GM18498 (cell line): ENCODE measurements around the gene RNF32.
"Not testable (repeated sequence)": the region's sequence is repeated elsewhere in the genome, so short reads cannot be mapped to it uniquely, and the experiment has no call there.

Experiments
- ATAC-seq: cut with Tn5 transposase; IDR thresholded peaks from one replicate; pipeline ENCODE4 v1.9.1; 2021; ENCODE audit warnings: mild to moderate bottlenecking, moderate library complexity; ENCODE audit not compliant: unreplicated experiment

RNF32 gene

DNA sequence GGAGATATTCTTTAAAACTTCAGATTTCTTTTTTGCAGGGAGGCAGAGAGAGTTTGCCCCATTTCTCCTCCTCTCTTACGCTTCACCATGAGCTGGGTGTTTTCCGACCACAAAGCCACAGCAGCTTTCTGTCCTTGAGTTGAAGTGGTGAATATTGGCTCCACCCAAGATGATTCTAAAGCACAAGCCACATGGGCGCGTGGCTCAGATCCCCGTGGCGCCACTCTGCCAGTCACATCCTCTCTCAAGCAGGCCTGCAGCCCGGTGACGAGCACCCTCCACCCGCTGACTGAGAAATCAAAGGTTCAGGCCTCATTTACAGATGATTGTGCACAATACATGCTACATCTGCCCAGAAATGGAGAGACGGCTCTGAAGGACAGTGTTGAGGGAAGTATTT, 27.6 kb upstream of the RNF32 start:
- peak; percentile 65 for ATAC-seq

DNA sequence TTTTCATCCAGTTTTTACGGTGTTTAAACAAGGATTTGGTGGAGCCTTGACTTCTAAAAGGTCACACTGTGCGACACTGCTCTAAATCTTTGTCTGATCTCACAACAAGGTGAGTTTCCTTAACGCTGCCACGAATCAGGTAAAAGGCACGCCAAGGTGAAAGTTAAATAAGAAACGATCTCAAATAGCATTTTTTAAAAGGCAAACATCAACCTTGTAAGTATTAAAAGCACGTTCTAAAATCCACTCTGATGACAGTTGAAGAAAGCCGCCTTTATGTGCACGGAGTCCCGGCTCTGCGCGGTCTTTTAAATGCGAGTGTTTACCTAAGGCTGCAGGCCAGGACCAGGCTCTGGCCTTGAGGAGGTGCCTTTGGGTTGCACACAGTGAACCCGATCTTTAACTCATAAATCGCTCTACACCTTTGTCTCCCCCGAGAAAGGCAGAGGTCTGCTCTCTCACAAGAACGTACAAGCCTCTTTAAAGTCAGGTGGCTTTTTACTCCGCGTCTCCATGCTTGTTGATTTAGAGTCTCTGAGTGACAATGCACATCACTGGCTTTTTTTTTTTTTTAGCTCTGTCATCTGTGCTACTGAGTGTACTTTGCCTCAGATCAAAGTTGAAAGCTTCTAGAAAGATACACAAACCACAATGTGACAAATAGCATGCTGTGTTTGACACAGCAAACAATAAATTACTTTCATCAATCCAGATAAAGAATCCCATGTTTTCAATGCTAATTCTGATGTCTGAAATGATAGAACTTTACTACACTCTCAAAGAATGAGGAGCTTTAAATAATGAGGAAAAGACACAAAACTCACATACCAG, 25.9 kb upstream of the RNF32 start:
- no peak for ATAC-seq

DNA sequence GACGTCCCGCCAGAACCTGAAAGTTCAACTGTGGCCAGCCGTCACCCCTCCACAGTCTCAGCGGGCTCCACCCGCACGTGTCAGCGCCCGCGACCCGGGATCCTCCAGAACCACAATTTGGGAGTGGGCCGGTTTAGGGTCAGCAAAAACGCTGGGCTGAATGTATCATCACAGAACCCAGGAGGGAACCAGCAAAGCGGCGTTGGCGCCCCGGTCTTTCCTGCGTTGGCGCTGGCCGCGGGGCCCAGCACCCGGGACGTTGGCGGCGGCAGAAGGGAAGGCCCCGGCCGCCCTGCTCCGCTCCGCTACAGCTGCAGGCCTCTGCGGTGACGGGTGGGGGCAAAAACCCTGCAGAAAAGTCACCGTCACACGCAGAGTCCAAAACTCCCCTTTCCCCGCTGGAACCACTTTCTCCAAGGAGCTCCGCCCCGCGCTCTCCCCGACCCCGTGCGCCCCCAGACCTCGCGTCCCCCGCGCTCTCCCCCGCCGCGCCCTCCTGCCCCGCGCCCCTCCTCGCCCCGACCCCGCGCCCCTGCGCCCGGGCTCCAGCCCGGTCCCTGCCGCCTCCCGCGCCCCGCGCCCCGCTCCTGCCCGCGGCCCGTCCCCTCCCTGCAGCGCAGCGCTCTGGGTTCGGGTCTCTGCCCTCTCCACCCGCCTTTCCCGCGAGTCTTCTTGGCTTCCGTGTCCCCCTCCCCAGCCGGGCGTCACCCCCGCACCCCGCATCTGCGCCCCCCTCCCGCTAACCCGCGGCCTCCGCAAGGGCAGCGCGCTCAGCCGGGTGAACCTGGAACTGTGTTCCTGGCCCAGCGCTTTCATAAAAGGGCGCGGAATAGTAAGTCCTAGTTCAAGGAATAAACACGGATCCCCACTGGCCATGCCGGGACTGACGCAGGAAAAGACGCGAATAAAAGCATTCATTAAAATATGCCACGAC, 24.0 kb upstream of the RNF32 start:
- ATAC-seq, result no peak

DNA sequence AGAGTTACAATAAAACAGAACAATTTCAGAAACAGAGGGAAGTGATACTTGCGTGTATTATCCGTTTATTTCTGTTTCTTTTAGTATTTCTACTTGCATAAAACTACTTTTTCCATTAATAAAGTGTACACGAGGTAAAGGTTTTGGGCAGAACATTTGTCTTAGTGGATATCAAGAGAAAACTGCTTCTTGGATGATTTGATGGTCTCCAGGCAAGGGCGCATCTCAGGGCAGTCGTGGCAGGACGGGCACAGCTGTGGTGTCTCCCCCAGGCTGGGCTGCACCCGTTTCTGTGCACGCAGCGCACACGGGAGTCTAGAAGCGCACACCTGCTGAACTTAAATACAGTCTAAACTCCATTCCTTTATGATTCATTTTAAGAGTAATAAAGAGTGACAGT, 23.4 kb upstream of the RNF32 start:
- ATAC-seq, result no peak

DNA sequence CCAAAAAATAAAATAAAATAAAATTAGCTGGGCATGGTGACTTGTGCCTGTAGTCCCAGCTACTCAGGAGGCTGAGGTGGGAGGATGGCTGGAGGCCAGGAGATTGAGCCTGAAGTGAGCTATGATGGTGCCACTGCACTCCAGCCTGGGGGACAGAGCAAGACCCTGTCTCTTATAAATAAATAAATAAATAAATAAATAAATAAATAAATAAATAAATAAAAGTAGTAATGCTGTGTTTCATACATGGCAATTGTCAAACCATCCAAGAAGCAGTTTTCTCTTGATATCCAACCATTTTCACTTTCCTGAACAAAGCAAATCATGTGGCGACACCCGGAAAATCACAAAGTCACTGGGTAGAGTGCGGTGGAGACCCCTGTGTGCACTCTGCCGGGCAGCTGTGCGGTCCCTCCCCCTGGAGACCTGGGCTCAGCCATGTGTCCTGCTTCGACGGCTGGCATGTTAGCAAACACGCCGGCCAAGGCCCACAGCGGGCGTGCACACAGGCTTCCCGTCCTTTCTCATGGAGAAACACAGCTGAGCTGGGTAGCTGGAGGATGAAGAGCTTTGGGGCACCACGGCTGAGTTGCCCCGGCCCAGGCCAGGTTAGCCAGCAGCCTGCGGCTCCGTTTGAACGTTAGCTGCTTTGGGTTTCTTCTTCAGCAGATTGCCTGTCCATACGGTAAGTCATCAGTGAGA, 22.3 kb upstream of the RNF32 start:
- ATAC-seq, result no peak

DNA sequence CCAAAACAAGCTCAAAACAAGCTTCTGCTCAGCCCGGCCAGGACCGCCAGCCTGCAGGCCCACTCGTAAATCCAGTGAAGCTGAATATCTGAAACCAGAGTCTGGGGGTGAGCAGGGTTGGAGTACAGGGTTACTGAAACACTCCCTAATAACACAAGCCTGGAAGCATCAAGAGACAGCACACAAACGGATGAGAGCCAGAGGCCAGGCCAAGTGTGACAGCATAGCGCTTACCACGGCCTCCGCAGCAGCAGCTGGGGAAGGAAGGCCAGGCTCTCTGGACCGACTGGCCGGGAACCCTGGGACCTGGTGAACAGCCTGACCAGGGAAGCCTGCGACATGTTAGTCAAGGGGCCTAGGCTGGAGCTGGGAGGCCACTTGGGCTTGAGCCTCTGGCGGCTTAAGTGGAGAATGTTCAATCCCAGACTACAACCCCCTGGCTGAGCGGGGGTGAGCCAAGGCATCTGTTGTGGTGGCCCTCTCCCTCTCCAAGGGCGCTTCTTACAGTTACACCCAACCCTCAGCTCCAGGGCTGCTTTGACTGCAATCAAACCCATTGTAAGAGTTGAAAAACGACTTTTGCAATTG, 21.7 kb upstream of the RNF32 start:
- ATAC-seq, result no peak

DNA sequence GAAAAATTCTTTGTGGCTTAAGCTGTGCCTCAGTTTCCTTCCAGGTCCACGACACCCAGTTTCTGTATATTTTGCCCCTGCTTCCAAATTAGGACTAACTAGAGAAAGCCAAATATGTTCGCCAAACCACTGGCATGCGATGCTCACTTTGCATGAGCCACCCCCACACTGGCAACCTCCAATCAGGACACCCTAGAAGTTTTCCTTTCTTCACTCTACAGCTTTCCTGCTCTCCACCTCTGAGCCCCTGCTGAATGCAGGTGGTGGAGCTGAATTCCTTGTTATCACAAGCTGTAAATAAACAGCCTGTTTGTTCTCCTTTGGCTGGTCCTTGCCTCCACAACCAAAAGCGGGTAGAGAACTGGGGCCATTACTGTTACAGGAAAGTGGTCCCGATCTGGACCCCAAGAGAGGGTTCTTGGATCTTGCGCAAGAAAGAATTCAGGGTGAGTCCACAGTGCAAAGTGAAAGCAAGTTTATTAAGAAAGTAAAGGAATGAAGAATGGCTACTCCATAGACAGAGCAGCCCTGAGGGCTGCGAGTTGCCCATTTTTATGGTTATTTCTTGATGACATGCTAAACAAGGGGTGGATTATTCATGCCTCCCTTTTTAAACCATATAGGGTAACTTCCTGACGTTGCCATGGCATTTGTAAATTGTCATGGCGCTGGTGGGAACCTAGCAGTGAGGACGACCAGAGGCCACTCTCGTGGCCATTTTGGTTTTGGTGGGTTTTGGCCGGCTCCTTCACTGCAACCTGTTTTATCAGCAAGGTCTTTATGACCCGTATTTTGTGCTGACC, 20.9 kb upstream of the RNF32 start:
- ATAC-seq, result not testable (repeated sequence)

DNA sequence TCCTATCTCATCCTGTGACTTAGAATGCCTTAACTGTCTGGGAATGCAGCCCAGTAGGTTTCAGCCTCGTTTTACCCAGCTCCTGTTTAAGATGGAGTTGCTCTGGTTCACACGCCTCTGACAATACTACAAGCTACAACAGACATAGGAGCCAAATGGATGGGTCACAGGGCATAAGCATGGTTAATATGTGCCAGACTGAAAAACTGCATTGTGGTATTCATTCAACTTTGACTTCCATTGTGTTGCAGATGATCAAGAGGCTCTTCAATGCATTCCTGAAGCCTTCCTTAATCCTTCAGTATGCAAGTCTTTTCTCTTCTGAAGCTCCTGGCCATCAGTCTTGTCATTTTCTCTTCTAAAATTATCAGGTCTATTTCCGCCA, 20.3 kb upstream of the RNF32 start:
- ATAC-seq, result no peak

DNA sequence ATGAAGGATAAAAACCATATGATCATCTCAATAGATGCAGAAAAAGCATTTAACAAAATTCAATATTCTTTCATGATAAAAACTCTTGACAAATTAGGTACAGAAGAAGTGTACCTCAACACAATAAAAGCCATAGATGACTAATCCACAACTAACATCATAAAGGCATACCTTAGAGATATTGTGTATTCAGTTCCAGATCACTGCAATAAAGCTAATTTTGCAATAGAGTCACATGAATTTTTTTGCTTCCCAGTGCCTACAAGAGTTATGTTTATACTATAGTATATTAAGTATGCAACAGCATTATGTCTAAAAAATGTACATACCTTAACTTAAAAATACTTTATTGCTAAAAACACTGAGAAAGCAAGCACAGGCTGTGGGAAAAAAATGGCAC, 18.9 kb upstream of the RNF32 start:
- ATAC-seq, result no peak

DNA sequence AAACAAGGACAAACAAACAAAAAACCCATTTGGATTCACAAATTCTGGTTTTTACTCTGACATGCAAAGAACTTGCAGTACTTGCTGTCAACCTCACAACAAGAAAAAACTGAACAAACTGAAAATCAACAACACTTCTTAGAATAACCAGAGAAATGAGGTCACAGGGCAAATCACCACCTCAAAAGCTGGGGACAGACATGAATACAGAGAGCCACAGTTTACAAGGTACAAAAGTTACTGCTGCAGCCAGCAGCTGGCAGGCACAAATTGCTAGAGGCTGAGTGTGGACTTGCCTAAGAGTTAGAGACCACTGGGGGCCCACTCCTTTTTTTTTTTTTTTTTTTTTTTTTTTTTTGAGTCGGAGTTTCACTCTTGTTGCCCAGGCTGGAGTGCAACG, 15.0 kb upstream of the RNF32 start:
- ATAC-seq, result no peak

DNA sequence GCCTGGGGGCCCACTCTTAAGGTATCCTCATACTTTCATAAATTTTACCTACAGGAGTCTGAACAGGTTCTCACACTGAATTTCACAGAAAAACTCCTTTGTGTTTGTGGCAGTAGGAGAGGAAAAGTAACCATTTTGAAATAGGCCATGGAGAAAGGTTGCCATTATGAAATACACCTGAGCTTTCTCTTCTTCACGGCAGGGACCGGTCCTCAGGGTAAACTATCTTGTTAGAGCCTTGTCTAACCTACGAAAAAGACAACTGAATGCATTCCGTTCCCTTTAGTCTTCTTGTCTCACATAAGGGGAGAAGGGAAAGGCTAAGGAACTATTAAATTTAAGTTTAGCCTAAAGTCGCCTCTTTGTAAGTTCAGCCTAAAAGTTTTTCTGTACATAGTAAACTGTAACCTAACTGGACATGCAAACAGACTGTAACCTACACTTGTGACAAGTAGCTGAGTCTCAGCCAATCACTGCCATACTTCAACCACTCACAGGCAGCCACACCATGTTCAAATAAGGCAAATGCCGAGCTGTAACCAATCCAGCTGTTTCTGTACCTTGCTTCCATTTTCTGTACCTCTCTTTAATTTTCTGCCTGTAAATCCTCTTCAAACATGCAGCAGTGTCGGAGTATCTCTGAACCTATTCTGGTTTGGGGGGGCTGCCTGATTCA, 14.2 kb upstream of the RNF32 start:
- no peak for ATAC-seq

DNA sequence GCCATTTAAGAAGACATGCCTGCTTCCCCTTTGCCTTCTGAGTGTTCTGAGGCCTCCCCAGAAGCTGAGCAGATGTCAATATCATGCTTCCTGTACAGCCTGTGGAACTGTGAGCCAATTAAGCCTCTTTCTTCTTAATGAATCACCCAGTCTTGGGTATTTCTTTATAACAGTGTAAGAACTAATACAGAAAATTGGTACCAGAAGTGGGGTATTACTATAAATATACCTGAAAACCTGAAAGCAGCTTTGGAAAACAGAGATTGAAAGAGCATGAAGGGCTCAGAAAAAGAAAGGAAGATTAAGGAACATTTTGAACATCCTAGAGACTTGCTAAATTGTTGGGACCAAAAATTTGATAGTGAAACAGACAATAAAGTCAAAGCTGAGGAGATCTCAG, 12.0 kb upstream of the RNF32 start:
- ATAC-seq, result no peak

DNA sequence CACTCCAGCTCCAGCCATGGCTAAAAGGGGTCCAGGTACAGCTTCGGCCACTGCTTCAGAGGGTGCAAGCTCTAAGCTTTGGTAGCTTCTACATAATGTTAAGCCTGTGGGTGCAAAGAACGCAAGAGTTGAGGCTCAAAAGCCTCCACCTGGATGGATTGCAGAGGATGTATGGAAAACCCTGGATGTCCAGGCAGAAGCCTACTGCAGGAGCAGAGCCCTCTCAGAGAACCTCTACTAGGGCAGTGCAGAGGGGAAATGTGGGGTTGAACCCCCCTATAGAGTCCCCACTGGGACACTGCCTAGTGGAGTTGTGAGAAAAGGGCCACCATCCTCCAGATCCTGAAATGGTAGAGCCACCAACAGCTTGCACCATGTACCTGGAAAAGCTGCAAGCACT, 10.7 kb upstream of the RNF32 start:
- no peak for ATAC-seq

DNA sequence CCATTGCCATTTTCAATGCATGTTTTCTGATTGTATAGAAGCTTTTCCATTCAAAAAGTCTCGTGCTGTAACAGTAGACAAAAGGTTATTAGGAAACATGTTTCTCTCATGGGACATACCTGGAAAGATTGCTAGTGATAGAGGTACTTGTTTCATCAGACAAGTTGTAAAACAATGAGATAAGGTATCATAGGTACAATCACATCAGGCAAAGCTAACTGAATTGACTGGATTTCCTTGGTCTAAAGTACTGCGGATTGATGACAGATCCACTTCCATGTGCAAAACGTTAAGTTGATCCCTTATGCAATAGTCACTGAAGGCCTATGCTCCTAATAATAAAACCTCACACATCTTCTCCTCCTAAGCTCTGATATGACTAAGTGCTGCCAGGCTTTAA, 6.5 kb upstream of the RNF32 start:
- no peak for ATAC-seq

DNA sequence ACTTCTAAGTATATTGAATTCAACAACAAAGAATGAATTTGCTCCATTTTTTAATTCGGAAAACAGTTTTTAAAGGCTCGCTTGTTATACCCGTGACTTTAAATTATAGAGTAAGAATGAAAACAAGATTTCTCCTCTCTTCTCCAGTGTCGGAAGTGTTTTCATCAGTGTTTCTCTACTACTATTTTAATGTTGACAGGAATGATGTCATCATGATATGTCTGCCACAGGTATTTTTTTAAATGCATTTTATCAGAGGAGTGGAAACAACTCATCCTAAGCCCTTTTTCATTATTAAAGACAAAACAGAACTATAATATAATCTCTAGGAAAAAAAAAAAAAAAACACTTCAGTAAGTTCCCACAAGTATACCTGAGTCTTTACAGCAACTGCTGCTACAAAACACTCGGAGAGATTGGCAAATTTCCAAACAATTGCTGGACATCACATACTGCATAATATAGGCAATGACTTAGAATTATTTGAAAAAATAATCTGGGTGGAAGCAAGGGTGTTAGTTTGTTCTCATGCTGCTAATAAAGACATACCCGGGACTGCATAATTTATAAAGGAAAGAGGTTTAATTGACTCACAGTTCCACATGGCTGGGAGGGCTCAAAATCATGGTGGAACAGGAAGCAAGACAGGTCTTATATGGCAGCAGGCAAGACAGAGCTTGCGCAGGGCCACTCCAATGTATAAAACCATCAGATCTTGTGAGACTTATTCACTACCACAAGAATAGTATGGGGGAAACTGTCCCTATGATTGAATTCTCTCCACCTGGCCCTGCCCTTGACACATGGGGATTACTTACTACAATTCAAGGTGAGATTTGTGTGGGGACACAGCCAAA, 4.8 kb upstream of the RNF32 start:
- no peak for ATAC-seq

DNA sequence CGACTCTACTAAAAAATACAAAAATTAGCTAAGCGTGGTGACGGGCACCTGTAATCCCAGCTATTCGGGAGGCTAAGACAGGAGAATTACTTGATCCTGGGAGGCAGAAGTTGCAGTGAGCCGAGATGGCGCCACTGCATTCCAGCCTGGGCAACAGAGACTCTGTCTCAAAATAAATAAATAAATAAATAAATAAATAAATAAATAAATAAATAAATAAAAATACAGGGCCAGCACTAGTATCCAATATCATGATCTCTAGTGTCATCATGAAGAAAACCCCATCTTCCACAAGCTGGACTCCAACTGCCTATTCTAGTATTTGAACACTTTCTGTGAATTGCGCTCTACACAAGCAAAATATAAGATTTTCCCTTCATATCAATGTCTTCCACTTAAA, 3.5 kb upstream of the RNF32 start:
- not testable (repeated sequence) for ATAC-seq

DNA sequence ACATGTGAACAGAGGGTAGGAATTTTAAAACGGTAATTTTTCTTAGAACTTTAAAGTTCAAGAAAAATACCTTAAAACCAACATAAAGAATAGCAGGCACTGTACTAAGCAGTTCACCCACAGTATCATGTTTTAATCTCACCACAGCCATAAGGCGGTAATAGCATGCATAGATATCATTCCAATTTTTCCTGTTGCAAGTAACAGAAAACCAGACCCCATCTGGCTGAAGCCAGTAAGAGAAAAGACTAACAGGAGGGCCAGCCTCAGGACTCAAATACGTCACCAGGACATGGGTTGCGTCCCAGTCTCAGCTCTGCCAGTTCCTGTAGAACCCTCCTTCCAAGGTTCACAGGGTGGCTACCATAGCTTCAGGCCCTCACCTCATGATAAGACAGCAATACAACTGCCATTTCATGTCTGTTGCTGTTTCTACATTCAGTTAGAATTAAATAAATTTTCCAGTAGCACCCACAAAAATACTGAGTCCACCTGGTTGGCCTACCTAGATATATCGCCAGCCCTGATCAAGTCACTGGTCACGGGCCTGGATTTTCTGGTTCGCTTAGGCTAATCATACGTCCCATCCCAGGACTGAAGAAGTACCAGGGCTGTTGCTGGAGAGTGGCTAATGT, 2.0 kb upstream of the RNF32 start:
- no peak for ATAC-seq
